NB4 (cell line): ENCODE measurements around the gene MAGI2.

Experiments used
- CTCF ChIP-seq: IDR thresholded peaks from one replicate; pipeline ENCODE4 v1.5.1; 2012; ENCODE audit warnings: low read depth, low read length
- MAX ChIP-seq: IDR thresholded peaks from 2 replicates; pipeline ENCODE4 v1.6.1; 2011; ENCODE audit warnings: low read depth, low read length
- POLR2A ChIP-seq: IDR thresholded peaks from 2 replicates; pipeline ENCODE4 v1.6.1; 2011; ENCODE audit warnings: mild to moderate bottlenecking; ENCODE audit not compliant: insufficient read length; ENCODE audit errors: extremely low read depth

- TF ChIP-seq CTCF (no peak), MAX (no peak), POLR2A (no peak)
These were observed 1137.4 kb downstream of the MAGI2 start for GRCh38 chr7:78316110-78316509.
